PC-9 (cell line): ENCODE measurements around the gene DCP1B.

Source experiments
- EZH2 ChIP-seq: fragments of 200-600 bp; sonication (generic); IDR thresholded peaks from 2 replicates; pipeline ENCODE4 v1.8.0; 2017; ENCODE audit warnings: antibody characterized with exemption, low read depth
- TF ChIP-seq, protein P1 (sequence below): fragments of 200-600 bp; sonication (generic); conservative IDR thresholded peaks from 2 replicates; pipeline ENCODE4 v1.6.1; 2017; ENCODE audit warnings: mixed run types, antibody characterized with exemption, mild to moderate bottlenecking, moderate library complexity

DNA sequence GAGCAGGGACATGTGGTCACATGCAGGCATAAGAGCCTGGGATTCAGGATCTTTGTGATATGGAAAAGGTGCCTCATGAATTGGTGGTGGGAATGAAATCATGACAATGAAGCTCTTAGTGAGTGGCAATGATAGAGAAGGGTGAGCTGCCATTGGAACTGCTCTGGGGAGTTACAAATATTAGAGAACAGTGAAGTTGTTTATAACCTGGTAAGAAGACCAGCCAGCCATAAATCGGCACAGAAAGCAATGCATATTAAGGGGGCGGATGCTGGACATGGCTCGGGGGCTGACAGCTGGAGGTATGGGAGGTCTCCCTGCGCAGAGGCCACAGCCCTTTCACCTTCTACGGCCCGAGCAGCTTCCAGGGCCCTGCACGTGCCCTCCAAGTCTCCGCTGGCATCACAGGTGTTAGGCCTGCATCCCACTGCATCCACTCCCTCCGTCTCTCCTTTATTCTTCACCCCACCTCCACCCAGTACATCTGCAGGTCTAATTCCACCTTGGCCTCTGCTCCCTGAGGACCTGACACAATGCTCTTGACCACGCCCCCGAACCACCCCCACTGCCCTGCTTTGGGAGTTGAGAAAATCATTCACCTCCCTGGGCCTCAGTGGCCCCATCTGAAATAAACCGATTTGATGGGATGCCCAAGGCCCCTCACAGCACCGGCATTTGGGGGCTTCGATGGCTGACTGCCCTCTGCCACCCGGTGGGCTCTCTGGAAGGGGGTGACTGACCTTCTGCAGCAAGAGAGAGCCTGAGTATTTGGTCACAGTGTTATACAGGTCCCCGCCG lies 89.9 kb downstream of the DCP1B start:
- TF ChIP-seq, protein P1, sequence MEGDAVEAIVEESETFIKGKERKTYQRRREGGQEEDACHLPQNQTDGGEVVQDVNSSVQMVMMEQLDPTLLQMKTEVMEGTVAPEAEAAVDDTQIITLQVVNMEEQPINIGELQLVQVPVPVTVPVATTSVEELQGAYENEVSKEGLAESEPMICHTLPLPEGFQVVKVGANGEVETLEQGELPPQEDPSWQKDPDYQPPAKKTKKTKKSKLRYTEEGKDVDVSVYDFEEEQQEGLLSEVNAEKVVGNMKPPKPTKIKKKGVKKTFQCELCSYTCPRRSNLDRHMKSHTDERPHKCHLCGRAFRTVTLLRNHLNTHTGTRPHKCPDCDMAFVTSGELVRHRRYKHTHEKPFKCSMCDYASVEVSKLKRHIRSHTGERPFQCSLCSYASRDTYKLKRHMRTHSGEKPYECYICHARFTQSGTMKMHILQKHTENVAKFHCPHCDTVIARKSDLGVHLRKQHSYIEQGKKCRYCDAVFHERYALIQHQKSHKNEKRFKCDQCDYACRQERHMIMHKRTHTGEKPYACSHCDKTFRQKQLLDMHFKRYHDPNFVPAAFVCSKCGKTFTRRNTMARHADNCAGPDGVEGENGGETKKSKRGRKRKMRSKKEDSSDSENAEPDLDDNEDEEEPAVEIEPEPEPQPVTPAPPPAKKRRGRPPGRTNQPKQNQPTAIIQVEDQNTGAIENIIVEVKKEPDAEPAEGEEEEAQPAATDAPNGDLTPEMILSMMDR: no peak
- TF ChIP-seq EZH2: no peak
